Dermis blood vessel endothelial cell (primary cell): ENCODE data around the gene TMEM92. TPM values are rescaled to one million over a fixed set of nuclear protein-coding genes. Genes with fewer than 3 reads are reported as not detected.

Experiments used
- DNase-seq: peaks from one replicate; pipeline ENCODE4 v3.0.0; 2010
- total RNA-seq: library from RNA; depleted of rRNA; stranded (reverse); fragments of >200 nt; gene quantifications from 2 replicates; pipeline ENCODE4 v1.2.3, GENCODE V29; 2014

Gene TMEM92
- total RNA-seq, 1 donor from 2014 or later: 0.17 TPM

DNA sequence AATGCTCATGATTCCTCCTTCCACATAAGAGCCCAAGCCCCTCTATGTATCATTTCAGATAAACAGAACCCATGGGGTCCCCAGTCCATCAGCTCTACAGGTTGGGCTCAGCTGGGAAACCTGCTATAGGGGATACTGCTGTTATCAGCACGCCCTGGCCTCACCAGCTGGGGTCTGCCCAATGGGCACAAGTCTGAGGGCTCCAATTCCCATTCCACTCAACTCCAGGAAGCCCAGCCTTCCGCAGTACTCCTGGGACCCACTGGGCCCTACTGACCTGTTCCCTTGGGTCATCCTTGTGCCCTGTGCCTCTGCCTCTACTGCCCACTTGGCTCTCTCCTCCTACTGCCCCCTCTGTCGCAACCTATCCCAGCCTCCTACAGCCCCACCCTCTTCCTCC is 55.5 kb downstream of the TMEM92 start:
- DNase-seq: no peak

DNA sequence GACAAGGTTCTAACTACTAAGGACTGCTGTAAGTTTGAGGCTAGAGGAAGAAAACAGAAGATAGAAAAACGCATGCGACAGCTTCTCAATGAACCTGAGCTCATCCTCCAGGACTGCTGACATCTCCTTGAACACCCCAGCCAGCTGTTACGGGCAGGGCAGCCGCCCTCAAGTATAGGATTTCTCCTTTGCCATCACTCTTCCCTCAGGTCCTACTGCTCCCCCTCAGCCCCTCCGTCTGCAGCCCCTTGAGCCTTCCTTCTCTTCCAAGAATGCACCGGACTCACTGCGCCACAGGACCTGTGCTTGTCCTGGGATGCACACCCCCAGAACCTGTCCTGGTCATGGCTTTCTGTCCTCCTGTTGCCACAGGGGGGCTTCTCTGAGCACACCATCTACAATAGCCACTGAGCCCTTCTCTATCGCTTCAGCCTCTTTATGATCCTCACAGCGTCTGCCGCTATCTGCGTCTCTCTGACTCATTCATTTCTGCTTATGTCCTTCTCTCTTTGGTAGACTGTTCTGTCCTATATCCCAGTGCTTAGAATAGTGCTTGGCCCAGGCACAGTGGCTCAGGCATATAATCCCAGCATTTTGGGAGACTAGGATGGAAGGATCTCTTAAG is 56.0 kb downstream of the TMEM92 start:
- no peak for DNase-seq

Other genes starting within 250 kb of the TMEM92 start
- 116 and 190 TPM in 2 replicates for gene ITGA3, start 218.4 kb upstream of the TMEM92 start, total RNA-seq
- 12.3 and 20.8 TPM in 2 replicates for gene PDK2, start 179.1 kb upstream of the TMEM92 start, total RNA-seq
- 5.1 and 5.8 TPM in 2 replicates for gene SAMD14, start 144.3 kb upstream of the TMEM92 start, total RNA-seq
- gene PPP1R9B, start 123.8 kb upstream of the TMEM92 start, total RNA-seq: 35.2 and 45.8 TPM in 2 replicates
- gene SGCA, start 108.5 kb upstream of the TMEM92 start, total RNA-seq: not detected in 2 replicates
- gene COL1A1, start 72.8 kb upstream of the TMEM92 start, total RNA-seq: 4.2 and 12.6 TPM in 2 replicates
- gene XYLT2, start 71.7 kb downstream of the TMEM92 start, total RNA-seq: 26.5 and 31.8 TPM in 2 replicates
- 35.4 and 70.3 TPM in 2 replicates for gene MRPL27, start 98.7 kb downstream of the TMEM92 start, total RNA-seq
- gene EME1, start 98.8 kb downstream of the TMEM92 start, total RNA-seq: 1.0 and 4.6 TPM in 2 replicates
- 118 and 227 TPM in 2 replicates for gene LRRC59, start 123.1 kb downstream of the TMEM92 start, total RNA-seq
- gene ACSF2, start 151.8 kb downstream of the TMEM92 start, total RNA-seq: 10.1 and 15.5 TPM in 2 replicates
- not detected in 2 replicates for gene CHAD, start 194.4 kb downstream of the TMEM92 start, total RNA-seq
- 15.9 and 18.2 TPM in 2 replicates for gene RSAD1, start 204.4 kb downstream of the TMEM92 start, total RNA-seq
- 0.34 and 0.42 TPM in 2 replicates for gene MYCBPAP, start 234.0 kb downstream of the TMEM92 start, total RNA-seq